Muscle of leg (tissue), 11 donors: Measurements from ENCODE around the gene PARP3. TPM values are rescaled to one million over a fixed set of nuclear protein-coding genes. Genes with fewer than 3 reads are reported as not detected.

ENCODE experiments used
- DNase-seq: peaks from one replicate; pipeline ENCODE4 v3.0.0; 2013
- H3K27ac ChIP-seq: one replicate; pipeline ENCODE4 v1.5.1; 2013; ENCODE audit warnings: mild to moderate bottlenecking, low read length, control low read depth
- H3K27me3 ChIP-seq: one replicate; pipeline ENCODE4 v1.6.1; 2013; ENCODE audit warnings: low read length; ENCODE audit not compliant: control insufficient read depth, insufficient read depth
- H3K36me3 ChIP-seq: one replicate; pipeline ENCODE4 v1.6.1; 2013; ENCODE audit warnings: low read length; ENCODE audit not compliant: control insufficient read depth, insufficient read depth
- H3K4me1 ChIP-seq: one replicate; pipeline ENCODE4 v1.6.1; 2013; ENCODE audit warnings: low read length; ENCODE audit not compliant: control insufficient read depth, insufficient read depth
- H3K4me3 ChIP-seq: one replicate; pipeline ENCODE4 v1.5.1; 2013; ENCODE audit warnings: low read length, control low read depth
- H3K9me3 ChIP-seq: replicated peaks from 2 replicates; pipeline ENCODE4 v1.6.1; 2013; ENCODE audit warnings: low read depth, low read length; ENCODE audit not compliant: control insufficient read depth
- WGBS: methylation state at CpG from one replicate; pipeline ENCODE4 v1.1.5; 2013; ENCODE audit warnings: missing lambda C conversion rate; ENCODE audit not compliant: insufficient coverage; 5-methylcytosine and 5-hydroxymethylcytosine counted together
- polyA plus RNA-seq, 8 donors: library from polyadenylated mRNA; unstranded; fragments of 120-200 nt; gene quantifications; one replicate each; pipeline versions ENCODE4 v1.2.1 to v1.2.3, GENCODE V29; 2013; ENCODE audit warnings: inconsistent platforms in 1 of 8, low replicate concordance in 1 of 8; ENCODE audit not compliant: insufficient read length in 8 of 8, insufficient read depth in 1 of 8
- total RNA-seq: library from RNA; stranded (reverse); fragments of 120-200 nt; gene quantifications from one replicate; pipeline ENCODE4 v1.2.4, GENCODE V29; 2013

Gene PARP3
- total and polyA plus RNA-seq, 9 donors: 5.0 to 8.3 (median 6.2) TPM

DNA sequence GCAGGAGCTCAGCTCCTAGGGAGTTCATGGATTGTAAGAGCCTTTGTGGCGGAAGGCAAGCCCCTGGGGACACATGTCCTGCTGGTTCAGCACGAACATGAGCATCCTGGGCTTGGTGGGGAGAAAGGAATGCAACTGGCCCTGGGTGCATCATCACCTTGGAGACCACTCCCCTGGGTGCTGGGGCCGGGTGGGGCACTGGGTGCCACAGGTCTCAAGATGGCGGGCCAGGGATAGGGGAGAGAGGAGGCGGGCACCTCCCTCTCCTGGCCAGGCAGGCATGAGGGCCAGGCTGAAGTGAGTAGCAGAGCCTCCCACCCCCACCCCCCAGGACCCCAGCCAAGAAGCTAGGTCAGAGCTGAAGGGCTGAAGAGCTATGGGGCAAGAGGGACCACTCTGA, 24.3 kb downstream of the PARP3 start:
- Histone ChIP-seq H3K27me3 (no peaks in the 10 kb centered on the region), H3K9me3 (no peaks in the 10 kb centered on the region), H3K4me1 (peaks cover 74% of the 10 kb centered on the region), H3K36me3 (peaks cover 12% of the 10 kb centered on the region), H3K4me3 (peak overlapping the region; percentile 78), H3K27ac (peak overlapping the region; percentile 82)
- DNase-seq: no peak
- 48% methylated on average over 2 of the region's 5 CpGs for WGBS

DNA sequence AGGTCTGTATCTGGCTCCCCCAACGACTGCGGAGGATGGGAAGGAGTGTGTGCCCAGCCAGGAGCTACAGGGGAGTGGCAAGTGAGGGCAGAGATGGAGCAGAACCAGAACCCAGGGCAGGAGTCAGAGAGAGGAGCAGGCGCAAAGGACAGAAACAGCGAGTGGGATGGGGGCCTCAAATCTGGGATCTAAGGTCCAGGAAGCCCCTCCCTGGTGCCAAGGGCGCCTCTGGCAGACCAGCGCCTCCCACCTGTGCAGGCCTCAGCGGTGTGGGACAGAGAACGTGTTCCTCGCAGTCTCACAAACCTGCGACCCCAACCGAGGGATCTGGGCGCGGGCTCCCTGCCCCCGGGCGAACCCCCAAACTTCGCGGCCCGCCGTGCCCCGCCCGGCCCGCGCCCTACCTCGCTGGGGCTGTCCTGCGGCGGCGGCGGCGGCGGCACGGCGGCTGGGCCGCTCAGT, 24.8 kb downstream of the PARP3 start:
- H3K4me3 ChIP-seq: peak overlapping the region; percentile 78
- peaks cover 13% of the 10 kb centered on the region for H3K36me3 ChIP-seq
- peak overlapping the region; percentile 82 for H3K27ac ChIP-seq
- under 1% methylated on average over 31 of the region's 33 CpGs for WGBS
- H3K27me3 ChIP-seq: no peaks in the 10 kb centered on the region
- DNase-seq: peak; percentile 45
- H3K9me3 ChIP-seq: no peaks in the 10 kb centered on the region
- H3K4me1 ChIP-seq: peaks cover 69% of the 10 kb centered on the region

DNA sequence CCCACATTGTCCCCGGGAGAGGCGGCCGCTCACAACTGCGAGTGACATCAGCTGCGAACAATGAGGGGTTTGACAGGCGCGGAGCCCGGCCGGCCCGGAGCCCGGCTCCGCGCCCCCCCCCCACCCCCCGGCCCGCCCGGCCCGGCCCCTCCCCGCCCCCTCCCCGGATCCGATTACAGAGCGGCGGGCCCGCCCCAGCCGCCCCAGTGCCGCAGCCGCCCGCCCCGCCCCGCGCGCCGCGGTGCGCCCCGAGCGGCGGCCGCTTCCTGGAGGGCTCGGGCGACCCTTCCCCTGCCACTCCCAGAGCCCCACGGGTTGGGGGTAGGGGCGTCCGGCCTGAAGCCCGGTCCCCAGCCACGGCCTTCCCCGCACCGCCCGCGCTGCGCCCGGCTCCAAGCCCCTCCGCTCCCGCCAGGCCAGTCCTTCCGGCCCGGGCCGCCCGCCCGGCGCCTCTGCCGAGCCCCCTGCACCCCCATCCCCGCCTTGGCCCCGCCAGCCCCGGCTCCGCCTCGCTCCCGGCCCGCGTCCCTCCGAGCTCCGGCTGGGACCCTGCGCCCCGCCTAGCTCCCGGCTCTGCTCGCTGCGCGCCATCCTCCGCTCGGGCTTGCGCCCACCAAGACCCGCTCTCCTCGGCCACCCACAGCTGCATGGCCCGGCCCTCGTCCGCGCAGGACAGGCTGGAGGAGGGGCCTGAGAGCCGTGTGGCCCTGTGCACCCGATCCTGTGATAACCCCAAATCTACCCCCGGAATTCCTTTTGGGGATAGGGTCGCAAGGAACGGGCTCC, 25.4 kb downstream of the PARP3 start, which contains the start of gene PCBP4:
TSS of gene PCBP4 (minus strand) at position 71 of the 786 bp plus-strand sequence. CDS start 6,214 bp downstream, outside the sequence.
- peak; percentile 86 for DNase-seq
- Histone ChIP-seq H3K36me3 (peaks cover 13% of the 10 kb centered on the region), H3K27ac (peak within 1 kb of the TSS; percentile 85), H3K9me3 (no peaks in the 10 kb centered on the region), H3K27me3 (no peaks in the 10 kb centered on the region), H3K4me3 (peak within 1 kb of the TSS; percentile 78), H3K4me1 (peaks cover 63% of the 10 kb centered on the region)
- under 1% methylated on average over 58 of the region's 90 CpGs for WGBS

DNA sequence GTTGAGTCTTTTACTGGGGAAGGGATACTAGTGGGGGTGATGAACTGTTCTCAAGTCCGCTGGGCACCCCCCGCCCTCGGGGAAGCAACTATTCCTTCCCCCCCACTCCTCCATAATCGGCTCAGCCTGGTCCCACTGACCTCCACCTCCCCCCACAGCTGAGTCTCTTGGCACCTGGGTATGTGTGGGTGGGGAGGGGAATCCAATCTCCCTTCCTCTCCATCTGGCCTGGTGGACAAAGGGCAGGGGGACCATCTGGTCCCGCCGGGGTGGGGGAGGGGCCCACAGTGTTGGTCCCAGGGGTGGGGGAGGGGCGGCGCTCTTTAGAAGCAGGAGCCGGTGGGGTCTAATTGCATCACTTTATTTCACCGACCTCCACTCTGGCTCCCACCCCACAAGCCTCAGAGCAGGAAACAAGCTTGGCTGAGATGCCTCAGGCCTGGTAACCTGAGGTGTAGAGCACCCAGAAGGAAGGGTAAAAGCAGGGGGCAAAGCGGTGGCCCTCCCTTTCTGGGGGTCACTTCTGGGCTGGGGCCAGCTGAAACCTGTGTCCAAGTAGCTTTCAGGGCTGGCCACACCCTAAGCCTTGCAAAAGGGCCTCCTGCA, 26.1 kb downstream of the PARP3 start:
- 43% methylated on average over 1 of the region's 11 CpGs for WGBS
- DNase-seq: peak; percentile 71
- Histone ChIP-seq H3K4me3 (peak overlapping the region; percentile 57), H3K9me3 (no peaks in the 10 kb centered on the region), H3K27ac (peak overlapping the region; percentile 85), H3K36me3 (peaks cover 13% of the 10 kb centered on the region), H3K4me1 (peaks cover 57% of the 10 kb centered on the region), H3K27me3 (no peaks in the 10 kb centered on the region)

DNA sequence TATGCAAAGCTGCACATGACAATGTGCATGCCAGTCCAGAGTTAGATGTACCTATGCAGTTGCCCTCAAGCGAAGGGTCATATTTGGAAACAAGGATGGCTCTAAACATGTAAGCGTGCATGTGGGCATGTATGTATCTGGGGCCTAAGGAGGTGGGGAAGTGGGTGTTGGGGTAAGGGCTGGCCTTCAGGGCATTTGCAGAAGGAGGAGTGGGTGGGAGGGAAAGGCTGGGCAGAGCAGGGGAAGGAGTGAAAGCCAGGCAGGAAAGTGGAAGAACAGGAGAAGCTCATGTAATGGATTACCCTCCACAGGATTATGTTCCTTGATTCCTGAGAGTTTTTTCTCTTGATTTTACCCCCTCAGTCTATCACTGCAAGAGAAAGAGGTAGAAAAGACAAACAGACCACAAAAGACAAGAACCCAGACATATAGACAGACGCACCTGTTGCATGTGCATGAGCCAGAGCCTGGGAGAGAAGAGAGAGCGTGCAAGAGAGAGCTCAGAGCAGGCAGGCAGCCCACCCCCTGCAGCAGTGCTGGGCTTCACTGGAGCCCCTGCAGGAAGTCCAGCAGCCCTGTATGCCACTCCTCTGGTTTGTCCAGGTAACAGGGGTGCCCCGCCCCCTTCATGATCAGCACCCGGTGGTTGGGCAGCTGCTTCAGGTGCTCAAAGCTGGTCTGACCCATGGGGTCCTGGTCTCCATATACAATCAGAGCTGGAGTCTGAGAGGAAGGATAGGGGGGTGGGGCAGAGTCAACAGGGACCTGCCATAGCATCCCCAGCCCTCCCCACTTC, 26.9 kb downstream of the PARP3 start:
- no peak for DNase-seq
- Histone ChIP-seq H3K4me1 (peaks cover 55% of the 10 kb centered on the region), H3K36me3 (peaks cover 13% of the 10 kb centered on the region), H3K27ac (no peak overlapping the region), H3K27me3 (no peaks in the 10 kb centered on the region), H3K9me3 (no peaks in the 10 kb centered on the region), H3K4me3 (no peak overlapping the region)
- 87% methylated on average over 4 of the region's 6 CpGs for WGBS

DNA sequence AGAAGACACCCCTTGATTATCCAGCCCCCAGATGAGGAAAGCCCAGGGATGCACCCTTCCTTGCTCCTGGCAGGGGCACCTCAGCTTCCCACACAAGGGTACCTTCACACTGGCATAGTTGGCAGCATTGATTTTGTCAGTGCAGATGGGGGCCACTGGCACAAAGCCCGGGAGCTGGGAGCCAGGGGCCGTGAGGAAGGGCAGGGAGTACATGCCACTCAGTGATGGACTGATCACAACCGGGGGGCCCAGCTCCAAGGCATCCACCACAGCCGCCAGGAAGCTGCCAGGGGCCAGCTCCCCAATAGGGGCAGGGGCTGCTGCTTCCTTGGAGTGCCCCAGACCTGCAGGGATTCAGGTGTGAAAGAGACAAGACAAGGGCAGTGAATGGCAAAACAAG, 27.7 kb downstream of the PARP3 start:
- no peak overlapping the region for H3K27ac ChIP-seq
- H3K9me3 ChIP-seq: no peaks in the 10 kb centered on the region
- H3K36me3 ChIP-seq: peaks cover 13% of the 10 kb centered on the region
- H3K4me1 ChIP-seq: peaks cover 55% of the 10 kb centered on the region
- DNase-seq: no peak
- H3K4me3 ChIP-seq: no peak overlapping the region
- 75% methylated on average over 3 of the region's 4 CpGs for WGBS
- H3K27me3 ChIP-seq: no peaks in the 10 kb centered on the region

DNA sequence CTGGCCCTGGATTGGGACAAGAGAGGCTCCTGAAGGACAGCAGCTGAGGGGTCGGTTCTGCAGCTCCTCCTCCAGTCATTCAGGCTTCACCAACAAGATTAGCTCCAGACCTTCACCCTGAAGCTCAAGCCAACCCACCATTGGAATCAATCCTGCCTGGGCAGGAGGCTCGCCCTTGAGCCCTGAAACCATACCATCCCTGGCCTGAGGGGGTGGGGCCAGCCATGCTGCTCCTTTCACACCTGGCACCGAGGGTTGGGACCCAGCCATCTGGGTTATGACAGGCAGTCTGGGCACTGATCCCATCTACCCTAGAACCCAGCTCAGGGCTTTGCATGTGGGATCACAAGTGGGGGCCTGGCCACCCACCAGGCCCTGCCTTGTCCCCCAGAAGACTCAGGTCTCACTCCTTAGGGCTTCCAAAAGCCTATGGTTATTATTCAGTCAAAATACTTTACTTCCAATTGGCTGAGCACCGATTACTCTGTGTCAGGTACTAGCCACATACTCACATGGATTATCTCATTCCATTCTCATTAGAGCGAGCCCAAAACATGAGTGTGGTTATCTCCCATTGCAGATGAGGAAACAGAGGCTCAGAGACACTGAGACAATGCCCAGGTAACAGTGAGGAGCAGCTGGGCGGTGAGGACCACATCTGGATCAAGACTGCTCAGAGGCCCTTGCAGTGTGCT, 28.6 kb downstream of the PARP3 start:
- H3K36me3 ChIP-seq: peaks cover 11% of the 10 kb centered on the region
- H3K4me1 ChIP-seq: peaks cover 53% of the 10 kb centered on the region
- H3K4me3 ChIP-seq: no peak overlapping the region
- WGBS: 80% methylated on average over 5 of the region's 6 CpGs
- DNase-seq: no peak
- no peaks in the 10 kb centered on the region for H3K27me3 ChIP-seq
- no peaks in the 10 kb centered on the region for H3K9me3 ChIP-seq
- H3K27ac ChIP-seq: no peak overlapping the region

DNA sequence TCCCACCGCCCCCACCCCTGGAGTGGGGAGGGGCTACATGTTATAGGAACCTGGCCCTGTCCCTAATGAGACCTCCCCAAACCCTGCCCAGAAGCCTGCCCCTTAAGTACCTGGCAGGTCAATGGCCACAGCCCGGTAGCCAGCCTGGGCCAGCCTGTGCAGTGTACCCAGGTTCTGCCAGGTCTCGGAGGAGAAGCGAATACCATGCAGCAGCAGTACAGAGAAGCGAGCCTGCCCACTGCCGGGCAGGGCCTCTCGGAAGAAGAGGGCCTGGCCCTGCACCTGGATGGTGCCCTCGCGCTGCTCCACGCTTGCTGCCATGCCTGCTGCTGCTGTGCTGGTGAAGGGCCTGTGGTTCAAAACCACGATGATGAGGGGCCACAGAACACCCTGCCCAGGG, 29.2 kb downstream of the PARP3 start:
- H3K4me3 ChIP-seq: no peak overlapping the region
- H3K36me3 ChIP-seq: peaks cover 11% of the 10 kb centered on the region
- H3K9me3 ChIP-seq: no peaks in the 10 kb centered on the region
- 91% methylated on average over 10 of the region's 11 CpGs for WGBS
- H3K27ac ChIP-seq: no peak overlapping the region
- H3K4me1 ChIP-seq: peaks cover 52% of the 10 kb centered on the region
- H3K27me3 ChIP-seq: no peaks in the 10 kb centered on the region
- DNase-seq: no peak

DNA sequence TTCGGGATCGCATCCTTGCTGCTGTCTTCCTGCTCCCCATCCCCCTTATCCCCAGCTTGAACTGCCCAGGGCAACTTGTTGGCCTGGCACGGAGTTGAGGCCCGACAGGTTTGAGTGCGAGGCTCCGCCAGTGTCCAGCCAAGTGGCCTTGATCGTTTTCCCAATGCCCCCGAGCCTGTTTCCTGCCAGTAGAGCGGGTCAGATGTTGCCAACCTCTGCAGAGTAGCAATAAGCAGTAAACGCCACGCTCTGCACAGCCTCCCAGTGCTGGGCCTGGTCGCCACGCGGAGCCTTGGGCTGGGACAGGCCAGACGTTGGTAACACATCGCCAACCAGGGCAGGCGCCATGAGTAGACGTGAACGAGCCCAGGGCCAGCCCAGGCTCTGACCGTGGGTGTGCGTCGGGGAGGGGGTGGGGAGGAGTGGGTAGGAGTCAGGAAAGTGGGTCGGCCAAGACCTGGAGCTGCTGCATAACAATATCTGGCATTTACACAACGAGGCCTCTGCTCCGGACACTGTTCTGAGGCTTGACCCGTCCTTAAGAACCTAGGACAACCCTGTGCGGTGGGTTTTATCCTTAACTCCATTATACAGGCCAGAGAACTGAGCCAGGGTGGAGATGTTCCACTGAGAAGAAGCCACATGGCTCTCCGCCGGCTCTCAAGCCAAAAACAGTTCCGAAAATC, 32.3 kb downstream of the PARP3 start:
- 27% methylated on average over 24 of the region's 30 CpGs for WGBS
- no peaks in the 10 kb centered on the region for H3K9me3 ChIP-seq
- DNase-seq: no peak

More for the DNA sequence above, 32.3 kb downstream of the PARP3 start:
- H3K27ac ChIP-seq: peak overlapping the region; percentile 95
- peaks cover 30% of the 10 kb centered on the region for H3K4me1 ChIP-seq
- H3K4me3 ChIP-seq: peak overlapping the region; percentile 97
- no peaks in the 10 kb centered on the region for H3K27me3 ChIP-seq
- peaks cover 11% of the 10 kb centered on the region for H3K36me3 ChIP-seq
